Stimulated activated CD8-positive, alpha-beta memory T cell treated with anti-CD3 and anti-CD28 coated beads, Interleukin-7, amount 100 ng/mL, for 48 hours (primary cell): ENCODE data around the gene SLC4A1AP.
"Not testable (repeated sequence)": the region's sequence is repeated elsewhere in the genome, so short reads cannot be mapped to it uniquely, and the experiment has no call there.

Experiments
- DNase-seq, 2 donors: peaks; one replicate each; pipeline ENCODE4 v3.0.0-alpha.2; 2020; ENCODE audit warnings: low read depth in 1 of 2; ENCODE audit errors: extremely low read depth in 1 of 2

Gene SLC4A1AP

GRCh38 chr2:27663285-27664153, at the start of gene SLC4A1AP, which contains the start of gene SUPT7L:
TSS of gene SLC4A1AP (plus strand) at chr2:27663889. CDS start at chr2:27663915, 26 bp downstream.
TSS of gene SUPT7L (minus strand) at chr2:27663614. CDS start at chr2:27662192, 1,422 bp downstream.
- DNase-seq = peak; percentile 44 to 53

GRCh38 chr2:27613985-27614384, 49.7 kb upstream of the SLC4A1AP start:
- no peak for DNase-seq

- no peak for DNase-seq
Observed at GRCh38 chr2:27615316-27615715, 48.4 kb upstream of the SLC4A1AP start.

- no peak for DNase-seq
Observed at GRCh38 chr2:27621524-27621923, 42.2 kb upstream of the SLC4A1AP start.

- no peak for DNase-seq
Observed at GRCh38 chr2:27622921-27623384, 40.7 kb upstream of the SLC4A1AP start.

- no peak for DNase-seq
Observed at GRCh38 chr2:27624943-27625342, 38.7 kb upstream of the SLC4A1AP start.

GRCh38 chr2:27626323-27626722, 37.4 kb upstream of the SLC4A1AP start:
- DNase-seq = not testable (repeated sequence)

- DNase-seq = not testable (repeated sequence)
Observed at GRCh38 chr2:27626921-27627320, 36.8 kb upstream of the SLC4A1AP start.

GRCh38 chr2:27627963-27628766, 35.5 kb upstream of the SLC4A1AP start:
- DNase-seq = no peak

GRCh38 chr2:27628767-27629709, 34.7 kb upstream of the SLC4A1AP start, which contains the start of the genes CCDC121 and GPN1:
TSS of gene CCDC121 (minus strand) at chr2:27629012. CDS start at chr2:27627799, 1,213 bp downstream.
TSS of gene GPN1 (plus strand) at chr2:27629050. CDS start at chr2:27629059, 9 bp downstream.
- peak; percentile 88 to 96 for DNase-seq

- not testable (repeated sequence) for DNase-seq
Observed at GRCh38 chr2:27630257-27630656, 33.4 kb upstream of the SLC4A1AP start.

- no peak for DNase-seq
Observed at GRCh38 chr2:27634291-27634690, 29.4 kb upstream of the SLC4A1AP start.

GRCh38 chr2:27636766-27637165, 26.9 kb upstream of the SLC4A1AP start:
- no peak for DNase-seq

GRCh38 chr2:27638037-27638637, 25.6 kb upstream of the SLC4A1AP start:
- DNase-seq = no peak

GRCh38 chr2:27638709-27639108, 25.0 kb upstream of the SLC4A1AP start:
- peak in 1 of 2 donors; percentile 37 for DNase-seq

- DNase-seq = no peak
Observed at GRCh38 chr2:27640722-27641245, 22.9 kb upstream of the SLC4A1AP start.

GRCh38 chr2:27645197-27645596, 18.5 kb upstream of the SLC4A1AP start:
- no peak for DNase-seq

- no peak for DNase-seq
Observed at GRCh38 chr2:27647289-27647688, 16.4 kb upstream of the SLC4A1AP start.

GRCh38 chr2:27647737-27648136, 16.0 kb upstream of the SLC4A1AP start:
- no peak for DNase-seq
